Muscle layer of duodenum (tissue), 2 donors: ENCODE data around the gene DNALI1.
"Not testable (repeated sequence)": the region's sequence is repeated elsewhere in the genome, so short reads cannot be mapped to it uniquely, and the experiment has no call there.

Experiments used
- H3K27ac ChIP-seq: one replicate; pipeline ENCODE4 v1.7.0; 2013; ENCODE audit warnings: mild to moderate bottlenecking, low read length
- H3K27me3 ChIP-seq: one replicate; pipeline ENCODE4 v1.7.0; 2013; ENCODE audit warnings: low read depth, mild to moderate bottlenecking, control low read depth, low read length
- H3K36me3 ChIP-seq, 2 donors: one replicate each; pipeline ENCODE4 v1.7.0; 2013; ENCODE audit warnings: low read length in 2 of 2, control low read depth in 1 of 2, mild to moderate bottlenecking in 1 of 2; ENCODE audit not compliant: insufficient read depth in 2 of 2, control insufficient read depth in 1 of 2
- H3K4me1 ChIP-seq, 2 donors: one replicate each; pipeline ENCODE4 v1.7.0; 2013; ENCODE audit warnings: low read length in 2 of 2, mild to moderate bottlenecking in 2 of 2, control low read depth in 1 of 2, moderate library complexity in 1 of 2; ENCODE audit not compliant: insufficient read depth in 2 of 2, control insufficient read depth in 1 of 2
- H3K4me3 ChIP-seq, 2 donors: one replicate each; pipeline ENCODE4 v1.7.0; 2013; ENCODE audit warnings: low read length in 2 of 2, low read depth in 1 of 2, mild to moderate bottlenecking in 1 of 2
- H3K9me3 ChIP-seq, 2 donors: one replicate each; pipeline ENCODE4 v1.7.0; 2013; ENCODE audit warnings: low read length in 2 of 2, control low read depth in 1 of 2, mild to moderate bottlenecking in 1 of 2; ENCODE audit not compliant: control insufficient read depth in 1 of 2
- donor health status: healthy.

Gene DNALI1

DNA sequence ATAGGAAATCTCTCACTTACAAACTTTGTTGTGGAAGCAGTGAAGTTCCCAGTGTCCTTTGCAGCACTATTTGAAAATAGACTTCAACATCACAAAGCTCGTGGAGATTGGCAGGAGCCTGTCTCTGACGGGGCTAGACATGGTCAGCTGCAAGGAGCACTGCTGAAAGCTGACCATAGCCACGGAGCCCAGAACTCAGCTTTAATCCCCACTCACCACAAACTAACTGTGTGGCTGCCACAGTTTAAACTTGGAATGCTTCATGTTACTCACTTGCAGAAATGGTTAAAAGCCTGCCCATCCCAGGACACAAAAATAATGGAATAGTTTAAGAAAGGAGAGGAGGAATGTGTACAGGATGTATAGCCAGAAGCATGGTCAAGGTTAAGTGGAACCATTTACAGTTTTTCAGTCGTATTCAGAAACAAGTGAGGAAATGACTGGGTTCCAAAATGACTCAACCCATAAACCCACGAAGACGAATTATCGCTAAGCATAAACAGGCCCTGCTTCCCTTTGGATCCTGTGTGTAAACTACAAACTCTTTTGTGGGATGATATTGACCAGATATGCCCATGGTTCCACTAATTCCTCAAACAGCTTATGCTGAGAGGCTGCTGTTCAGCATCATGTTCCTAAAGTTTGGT, 18.2 kb downstream of the DNALI1 start:
- Histone ChIP-seq H3K27ac (peak overlapping the region; percentile 77), H3K4me1 (peaks cover 0 to 11% of the 10 kb centered on the region in 2 donors)

DNA sequence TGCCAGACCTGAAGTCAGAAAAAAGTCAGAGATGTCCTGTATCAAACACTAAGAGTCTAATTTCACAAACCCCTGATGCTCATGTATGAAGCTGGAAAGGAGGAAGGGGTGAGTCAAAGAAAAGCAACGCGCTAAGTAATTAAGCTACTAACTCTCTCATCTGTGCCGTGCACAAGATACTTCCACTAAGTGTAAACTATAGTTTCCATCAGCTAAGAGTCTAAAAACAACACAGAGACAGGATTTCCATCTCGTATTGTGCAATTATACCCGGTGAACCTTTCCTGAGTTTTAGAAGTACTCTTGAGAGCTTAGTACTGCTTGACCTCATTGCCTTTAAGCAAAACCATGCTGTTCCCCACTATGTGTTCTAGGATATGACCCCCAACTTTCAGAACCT, 19.0 kb downstream of the DNALI1 start:
- H3K27ac ChIP-seq: peak overlapping the region; percentile 77
- H3K4me3 ChIP-seq: no peak overlapping the region
- H3K36me3 ChIP-seq: peaks cover 67 to 73% of the 10 kb centered on the region in 2 donors

More for the DNA sequence above, 18.2 kb downstream of the DNALI1 start:
- Histone ChIP-seq H3K36me3 (peaks cover 65% of the 10 kb centered on the region in 2 donors), H3K4me3 (no peak overlapping the region), H3K9me3 (no peaks in the 10 kb centered on the region), H3K27me3 (no peaks in the 10 kb centered on the region)

GRCh38 chr1:37584544-37584943, 27.8 kb downstream of the DNALI1 start:
- not testable (repeated sequence) for H3K4me3 ChIP-seq, H3K9me3 ChIP-seq, H3K4me1 ChIP-seq, H3K27ac ChIP-seq, H3K27me3 ChIP-seq
- peaks cover 54 to 78% of the 10 kb centered on the region in 2 donors for H3K36me3 ChIP-seq

More for the DNA sequence above, 19.0 kb downstream of the DNALI1 start:
- no peaks in the 10 kb centered on the region for H3K27me3 ChIP-seq
- H3K4me1 ChIP-seq: peaks cover 0 to 11% of the 10 kb centered on the region in 2 donors
- no peaks in the 10 kb centered on the region for H3K9me3 ChIP-seq

DNA sequence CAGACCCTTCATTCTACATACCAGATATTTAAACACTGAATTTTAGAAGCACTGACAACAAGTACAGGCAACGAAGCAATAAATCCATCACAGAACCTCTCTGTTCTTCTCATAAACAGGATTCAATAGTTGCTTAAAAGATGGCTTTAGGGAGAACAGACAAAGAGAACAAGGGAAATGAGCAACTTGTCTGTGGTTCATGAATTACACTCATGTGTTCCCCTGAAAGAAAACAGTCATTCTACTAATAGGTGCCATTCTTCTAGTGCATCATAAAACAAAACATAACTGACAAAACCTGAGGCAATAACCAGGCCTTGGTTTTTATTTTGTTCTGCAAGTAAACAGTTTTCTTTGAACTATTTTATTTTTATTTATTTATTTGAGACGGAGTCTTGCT, 32.2 kb downstream of the DNALI1 start:
- H3K36me3 ChIP-seq: peaks cover 54 to 70% of the 10 kb centered on the region in 2 donors
- peaks cover 0 to 7% of the 10 kb centered on the region in 2 donors for H3K4me1 ChIP-seq
- no peaks in the 10 kb centered on the region for H3K27me3 ChIP-seq
- no peak overlapping the region for H3K27ac ChIP-seq
- H3K4me3 ChIP-seq: no peak overlapping the region
- no peaks in the 10 kb centered on the region for H3K9me3 ChIP-seq

DNA sequence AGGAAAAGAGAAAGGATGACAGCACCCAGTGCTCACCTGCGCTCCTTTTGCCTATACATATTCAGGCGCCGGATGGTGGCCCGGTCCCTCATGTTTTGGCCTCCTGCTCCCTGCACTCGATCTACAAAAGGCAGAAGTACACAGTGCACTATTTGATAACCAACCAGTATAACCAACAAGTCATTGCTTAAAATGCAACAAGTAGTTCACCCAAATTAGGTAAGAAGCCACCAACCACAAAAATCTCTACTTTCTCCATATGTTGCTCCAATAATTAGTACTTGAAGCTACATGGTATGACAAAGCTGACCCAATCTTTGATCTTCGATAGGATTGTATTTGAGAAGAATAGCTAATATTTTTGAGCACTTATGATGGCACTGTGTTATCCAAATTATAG, 37.0 kb downstream of the DNALI1 start:
- Histone ChIP-seq H3K4me3 (no peak overlapping the region), H3K27me3 (no peaks in the 10 kb centered on the region), H3K27ac (no peak overlapping the region), H3K4me1 (peaks cover 0 to 20% of the 10 kb centered on the region in 2 donors), H3K9me3 (no peaks in the 10 kb centered on the region), H3K36me3 (peaks cover 34% of the 10 kb centered on the region in 2 donors)

DNA sequence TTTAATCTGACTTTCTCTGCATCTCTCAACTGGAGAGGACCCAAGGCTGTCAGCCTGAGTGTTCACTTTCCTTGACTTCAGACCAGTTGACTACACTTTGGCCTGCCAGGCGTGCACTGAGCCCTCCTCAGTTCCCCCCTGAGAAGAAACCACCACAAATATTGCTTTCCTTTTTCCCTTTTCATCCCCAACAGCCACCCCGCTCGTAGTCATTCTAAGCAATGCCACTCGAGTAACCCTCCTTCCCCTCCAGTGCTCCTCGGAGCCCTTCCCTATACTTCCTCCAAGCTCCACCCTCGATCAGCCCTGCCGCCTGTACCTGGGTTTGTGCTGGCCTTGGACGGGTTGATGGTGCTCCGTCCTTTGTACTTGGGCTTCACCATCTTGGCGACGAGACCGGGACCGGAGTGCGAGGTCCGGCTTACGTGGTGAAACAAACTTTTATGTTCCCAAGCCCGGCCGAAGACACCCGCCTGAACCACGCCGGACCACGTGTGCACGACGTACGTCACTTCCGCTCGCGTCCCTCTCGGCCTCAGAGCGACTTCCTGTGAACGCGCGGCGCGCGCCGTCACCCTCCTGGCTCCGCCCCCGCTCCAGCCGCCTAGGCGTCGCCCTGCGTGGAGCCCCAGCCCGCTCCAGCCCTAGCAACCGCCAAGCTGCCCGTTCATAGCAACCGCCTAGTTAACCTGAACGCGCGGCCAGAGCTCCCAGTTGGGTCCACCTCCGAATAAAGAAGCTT, 38.9 kb downstream of the DNALI1 start, which contains the start of gene GNL2:
GNL2 (minus strand) TSS at position 498 of the 742 bp plus-strand sequence; CDS start at position 383, 115 bp downstream.
- peaks cover 0 to 20% of the 10 kb centered on the region in 2 donors for H3K4me1 ChIP-seq
- peaks cover 19% of the 10 kb centered on the region in 2 donors for H3K36me3 ChIP-seq
- H3K4me3 ChIP-seq: peak within 1 kb of the TSS; percentile 99
- H3K27ac ChIP-seq: peak within 1 kb of the TSS; percentile 87
- no peaks in the 10 kb centered on the region for H3K27me3 ChIP-seq
- H3K9me3 ChIP-seq: no peaks in the 10 kb centered on the region

DNA sequence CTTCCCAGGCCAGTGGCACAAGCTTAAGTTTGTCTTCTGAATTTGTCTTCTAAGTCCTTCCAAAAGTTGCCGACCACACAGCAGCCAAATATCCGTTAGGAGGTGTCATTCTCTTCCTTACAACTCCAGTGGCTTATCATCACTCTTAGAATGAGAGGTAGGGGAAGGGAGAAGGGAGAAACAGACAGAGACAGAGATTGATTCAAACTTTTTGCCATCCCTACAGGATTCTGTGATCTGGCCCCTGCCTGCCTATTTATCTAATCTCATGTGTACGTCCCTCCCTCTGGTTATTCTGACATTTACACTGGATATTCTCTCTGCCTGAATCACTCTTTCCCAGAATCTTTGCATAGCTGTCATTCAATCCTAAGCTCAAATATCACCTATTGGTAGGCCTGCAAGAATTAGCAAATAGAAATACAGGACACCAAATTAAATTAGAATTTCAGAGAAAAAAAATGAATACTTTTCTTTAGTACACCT, 39.5 kb downstream of the DNALI1 start:
- Histone ChIP-seq H3K27me3 (no peaks in the 10 kb centered on the region), H3K4me3 (peak overlapping the region; percentile 99), H3K36me3 (peaks cover 13% of the 10 kb centered on the region in 2 donors), H3K27ac (peak overlapping the region; percentile 87), H3K9me3 (no peaks in the 10 kb centered on the region), H3K4me1 (peaks cover 0 to 20% of the 10 kb centered on the region in 2 donors)

DNA sequence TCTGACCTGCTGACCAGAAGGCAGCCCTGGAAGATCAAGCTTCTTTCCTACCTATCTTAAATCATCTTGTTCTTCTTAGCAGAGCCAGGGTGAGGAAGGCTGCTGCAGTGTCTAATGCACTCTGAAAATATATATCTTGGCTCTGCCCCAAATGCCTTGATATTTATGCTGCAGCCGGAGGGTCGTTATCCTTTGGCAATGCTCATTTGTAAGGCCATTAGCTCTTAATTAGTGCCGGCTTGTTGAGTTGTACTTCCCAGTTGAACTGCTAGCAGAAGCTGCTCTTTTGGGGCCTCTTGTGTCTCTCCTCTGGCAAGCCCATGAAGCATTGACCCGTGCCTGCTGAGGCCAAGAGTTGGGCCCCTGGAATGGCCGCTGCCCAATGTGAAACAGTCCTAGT, 43.2 kb downstream of the DNALI1 start:
- Histone ChIP-seq H3K36me3 (no peaks in the 10 kb centered on the region), H3K27me3 (peaks cover 5% of the 10 kb centered on the region), H3K4me3 (no peak overlapping the region), H3K4me1 (peaks cover 0 to 12% of the 10 kb centered on the region in 2 donors), H3K9me3 (no peaks in the 10 kb centered on the region), H3K27ac (no peak overlapping the region)

GRCh38 chr1:37601441-37601840, 44.7 kb downstream of the DNALI1 start:
- Histone ChIP-seq H3K4me1 (peaks cover 0 to 16% of the 10 kb centered on the region in 2 donors), H3K9me3 (no peaks in the 10 kb centered on the region), H3K4me3 (no peak overlapping the region), H3K27ac (no peak overlapping the region), H3K27me3 (peaks cover 5% of the 10 kb centered on the region), H3K36me3 (no peaks in the 10 kb centered on the region)

DNA sequence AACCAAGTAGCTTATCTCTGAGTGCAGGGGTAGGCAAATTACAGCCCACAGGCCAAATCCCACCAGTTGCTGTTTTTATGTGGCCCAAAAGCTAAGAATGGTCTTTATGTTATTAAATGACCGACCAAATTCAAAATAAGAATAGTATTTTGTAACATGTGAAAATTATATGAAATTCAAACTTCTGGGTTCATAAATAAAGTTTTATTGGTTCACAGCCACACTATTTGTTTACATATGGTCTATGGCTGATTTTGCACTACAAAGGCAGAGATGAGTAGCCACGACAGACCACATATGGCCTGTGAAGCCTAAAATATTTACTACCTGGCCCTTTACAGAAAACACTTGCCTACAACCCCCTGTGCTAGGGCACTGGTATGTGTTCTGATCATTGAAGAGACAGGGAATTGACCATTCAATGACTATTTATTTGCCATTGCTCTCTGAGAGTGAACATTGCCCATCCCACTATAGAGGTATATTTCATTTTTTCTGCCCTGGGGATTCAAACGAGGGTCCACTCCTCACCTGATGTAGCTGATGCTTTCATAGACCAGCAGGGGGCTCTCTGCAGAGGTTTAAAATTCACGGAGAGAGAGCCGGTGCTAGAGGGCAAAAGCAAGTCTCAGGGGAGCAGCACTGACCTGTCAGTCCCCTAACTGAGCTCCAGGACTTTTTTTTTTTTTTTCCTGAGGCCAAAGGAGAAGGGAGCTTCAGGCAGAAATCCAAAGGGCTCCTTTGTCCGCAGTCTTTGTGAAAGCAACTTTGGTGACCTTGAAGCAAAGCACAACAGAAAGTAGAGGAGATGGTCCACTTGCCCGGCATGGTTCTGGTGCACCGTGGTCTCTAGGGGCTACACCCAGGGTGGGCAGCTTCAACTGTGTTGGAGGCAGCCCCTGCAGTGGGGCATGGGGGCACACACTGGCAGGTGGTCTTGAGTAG, 46.3 kb downstream of the DNALI1 start:
- Histone ChIP-seq H3K27me3 (peaks cover 5% of the 10 kb centered on the region), H3K27ac (no peak overlapping the region), H3K4me3 (no peak overlapping the region), H3K36me3 (no peaks in the 10 kb centered on the region), H3K4me1 (peaks cover 0 to 16% of the 10 kb centered on the region in 2 donors), H3K9me3 (no peaks in the 10 kb centered on the region)
